HepG2 (cell line): ENCODE data around the gene MRPS35. TPM values are rescaled to one million over a fixed set of nuclear protein-coding genes. Genes with fewer than 3 reads are reported as not detected.

ENCODE experiments used
- ATF2 ChIP-seq: sonication (generic); formaldehyde crosslinking; IDR thresholded peaks from 2 replicates; pipeline ENCODE4 v1.4.0; 2020; ENCODE audit warnings: missing genetic modification reagents
- CENPBD1 ChIP-seq: sonication (generic); formaldehyde crosslinking; IDR thresholded peaks from 2 replicates; pipeline ENCODE4 v1.8.0; 2022; ENCODE audit warnings: missing genetic modification reagents, low read depth, mild to moderate bottlenecking, borderline replicate concordance
- FOXC1 ChIP-seq: sonication (generic); formaldehyde crosslinking; IDR thresholded peaks from 2 replicates; pipeline ENCODE4 v1.8.0; 2022; ENCODE audit warnings: mild to moderate bottlenecking, missing genetic modification reagents, borderline replicate concordance
- MLXIP ChIP-seq: sonication (generic); formaldehyde crosslinking; IDR thresholded peaks from 2 replicates; pipeline ENCODE4 v1.9.0; 2021; ENCODE audit warnings: missing genetic modification reagents, borderline replicate concordance
- ZKSCAN5 ChIP-seq: sonication (generic); formaldehyde crosslinking; IDR thresholded peaks from 2 replicates; pipeline ENCODE4 v1.5.1; 2020; ENCODE audit warnings: mild to moderate bottlenecking, missing genetic modification reagents
- ZMAT3 ChIP-seq: sonication (generic); formaldehyde crosslinking; conservative IDR thresholded peaks from 2 replicates; pipeline ENCODE4 v1.7.0; 2021; ENCODE audit warnings: missing genetic modification reagents
- ZNF407 ChIP-seq: sonication (generic); formaldehyde crosslinking; IDR thresholded peaks from one replicate; pipeline ENCODE4 v1.5.1; 2020; ENCODE audit warnings: mild to moderate bottlenecking, missing genetic modification reagents; ENCODE audit errors: not compliant biosample characterization
- ZNF704 ChIP-seq: sonication (generic); formaldehyde crosslinking; IDR thresholded peaks from 2 replicates; pipeline ENCODE4 v1.8.1; 2023; ENCODE audit warnings: mild to moderate bottlenecking, inconsistent platforms, moderate library complexity, missing genetic modification reagents, borderline replicate concordance
- polyA plus RNA-seq, 8 experiments: library from polyadenylated mRNA; depleted of rRNA in 3 of 8; stranded (reverse) in 7 of 8; unstranded in 1 of 8; fragments of >200 nt; fragmentation: Illumina TruSeq in 4 of 8; extraction: Trizol in 4 of 8; gene quantifications; 2 replicates each; pipeline versions ENCODE4 v1.2.1 to v1.2.3, GENCODE V29; 2011 to 2016; ENCODE audit warnings: low read depth in 4 of 8, missing spikeins in 1 of 8, mixed read lengths in 1 of 8; ENCODE audit not compliant: insufficient read depth in 1 of 8
- total RNA-seq, 5 experiments: library from RNA; depleted of rRNA; stranded (reverse); fragments of >200 nt; fragmentation: Illumina TruSeq; extraction: Trizol; gene quantifications; 2 replicates each; pipeline ENCODE4 v1.2.3, GENCODE V29; 2016; ENCODE audit warnings: low read depth in 1 of 5
- TF ChIP-seq, protein P1 (sequence below): sonication (generic); formaldehyde crosslinking; IDR thresholded peaks from 2 replicates; pipeline ENCODE4 v1.4.0; 2020; ENCODE audit warnings: missing genetic modification reagents

MRPS35 gene
- total and polyA plus RNA-seq, 2 of the 13 experiments (the other 11 are each of a cell fraction or from before 2014, with no cell fraction given), result 63.4 to 104 TPM

DNA sequence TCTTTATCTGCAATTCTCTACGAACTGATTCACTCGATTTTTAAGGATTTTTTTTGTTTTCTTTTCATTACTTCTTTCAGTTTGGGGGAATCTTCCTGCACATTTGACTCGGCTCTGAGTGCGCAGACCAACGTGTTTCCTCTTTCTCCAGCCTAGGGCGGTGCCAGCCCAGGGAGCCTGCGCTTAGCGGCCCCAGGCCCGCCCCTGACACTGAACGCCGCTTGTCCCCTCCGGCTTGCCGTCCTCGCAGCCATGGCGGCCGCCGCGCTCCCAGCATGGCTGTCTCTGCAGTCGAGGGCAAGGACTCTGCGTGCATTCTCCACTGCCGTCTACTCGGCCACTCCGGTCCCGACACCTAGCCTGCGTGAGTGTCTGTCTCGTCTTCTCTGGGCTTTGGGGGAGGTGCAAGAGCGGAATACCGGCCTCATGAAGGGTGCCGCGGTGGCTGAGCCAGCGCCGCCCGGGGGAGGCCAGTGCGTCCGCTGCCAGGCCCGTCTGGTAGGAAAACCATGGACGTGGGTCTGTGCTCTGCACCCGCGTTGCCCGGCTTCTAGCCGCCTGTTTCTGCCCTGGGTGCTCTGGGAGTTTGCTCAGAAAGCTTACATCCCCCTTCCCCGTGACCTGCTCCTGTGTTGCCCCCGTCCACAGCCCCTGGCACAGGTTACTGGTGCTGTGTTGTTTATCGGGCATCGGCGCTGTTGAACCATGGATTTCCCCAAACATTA, at the start of gene MRPS35 (continued):
- peak; percentile 83 for TF ChIP-seq ZNF407 (CRISPR knock-in tag)
- TF ChIP-seq ZKSCAN5, result no peak
- TF ChIP-seq, protein P1, sequence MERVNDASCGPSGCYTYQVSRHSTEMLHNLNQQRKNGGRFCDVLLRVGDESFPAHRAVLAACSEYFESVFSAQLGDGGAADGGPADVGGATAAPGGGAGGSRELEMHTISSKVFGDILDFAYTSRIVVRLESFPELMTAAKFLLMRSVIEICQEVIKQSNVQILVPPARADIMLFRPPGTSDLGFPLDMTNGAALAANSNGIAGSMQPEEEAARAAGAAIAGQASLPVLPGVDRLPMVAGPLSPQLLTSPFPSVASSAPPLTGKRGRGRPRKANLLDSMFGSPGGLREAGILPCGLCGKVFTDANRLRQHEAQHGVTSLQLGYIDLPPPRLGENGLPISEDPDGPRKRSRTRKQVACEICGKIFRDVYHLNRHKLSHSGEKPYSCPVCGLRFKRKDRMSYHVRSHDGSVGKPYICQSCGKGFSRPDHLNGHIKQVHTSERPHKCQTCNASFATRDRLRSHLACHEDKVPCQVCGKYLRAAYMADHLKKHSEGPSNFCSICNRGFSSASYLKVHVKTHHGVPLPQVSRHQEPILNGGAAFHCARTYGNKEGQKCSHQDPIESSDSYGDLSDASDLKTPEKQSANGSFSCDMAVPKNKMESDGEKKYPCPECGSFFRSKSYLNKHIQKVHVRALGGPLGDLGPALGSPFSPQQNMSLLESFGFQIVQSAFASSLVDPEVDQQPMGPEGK (CRISPR knock-in tag), result peak; percentile 82
- peak; percentile 98 for TF ChIP-seq FOXC1
- TF ChIP-seq ZNF704 (CRISPR knock-in tag), result peak; percentile 97
- peak; percentile 74 for TF ChIP-seq ATF2 (CRISPR knock-in tag)
- TF ChIP-seq ZMAT3 (CRISPR knock-in tag), result peak; percentile 98
- no peak for TF ChIP-seq MLXIP (CRISPR knock-in tag)
- no peak for TF ChIP-seq CENPBD1
